ENCODE measurements around the gene ADIPOR2. TPM values are rescaled to one million over a fixed set of nuclear protein-coding genes. Genes with fewer than 3 reads are reported as not detected.

Gene ADIPOR2
- 35.5 and 36.2 TPM in 2 replicates for total RNA-seq

GRCh38 chr12:1690578-1691122, at the start of gene ADIPOR2:
Gene ADIPOR2, plus strand, starts transcription at chr12:1691070. Its CDS starts 63,274 bp downstream, at chr12:1754344.
- DNase-seq (ENCODE audit: low read depth in 2 of 2): peak; percentile 88 to 94

GRCh38 chr12:1642513-1642912, 48.4 kb upstream of the ADIPOR2 start:
- DNase-seq (ENCODE audit: low read depth in 2 of 2): no peak

- no peak for DNase-seq (ENCODE audit: low read depth in 2 of 2)
Observed at GRCh38 chr12:1643043-1643442, 47.8 kb upstream of the ADIPOR2 start.

- no peak for DNase-seq (ENCODE audit: low read depth in 2 of 2)
Observed at GRCh38 chr12:1643905-1644533, 46.9 kb upstream of the ADIPOR2 start.

GRCh38 chr12:1644534-1645438, 46.1 kb upstream of the ADIPOR2 start:
- DNase-seq (ENCODE audit: low read depth in 2 of 2): peak; percentile 67 to 76

GRCh38 chr12:1645819-1646218, 45.1 kb upstream of the ADIPOR2 start:
- no peak for DNase-seq (ENCODE audit: low read depth in 2 of 2)

GRCh38 chr12:1646569-1647284, 44.1 kb upstream of the ADIPOR2 start:
- DNase-seq (ENCODE audit: low read depth in 2 of 2): no peak

- DNase-seq (ENCODE audit: low read depth in 2 of 2): no peak
Observed at GRCh38 chr12:1647285-1647669, 43.6 kb upstream of the ADIPOR2 start.

- DNase-seq (ENCODE audit: low read depth in 2 of 2): no peak
Observed at GRCh38 chr12:1650260-1650977, 40.5 kb upstream of the ADIPOR2 start.

- DNase-seq (ENCODE audit: low read depth in 2 of 2): no peak
Observed at GRCh38 chr12:1650978-1651361, 39.9 kb upstream of the ADIPOR2 start.

GRCh38 chr12:1651946-1652345, 38.9 kb upstream of the ADIPOR2 start:
- no peak for DNase-seq (ENCODE audit: low read depth in 2 of 2)

GRCh38 chr12:1655225-1655788, 35.6 kb upstream of the ADIPOR2 start:
- DNase-seq (ENCODE audit: low read depth in 2 of 2): no peak

- DNase-seq (ENCODE audit: low read depth in 2 of 2): no peak
Observed at GRCh38 chr12:1656902-1657301, 34.0 kb upstream of the ADIPOR2 start.

GRCh38 chr12:1657688-1658087, 33.2 kb upstream of the ADIPOR2 start:
- DNase-seq (ENCODE audit: low read depth in 2 of 2): no peak

- DNase-seq (ENCODE audit: low read depth in 2 of 2): no peak
Observed at GRCh38 chr12:1660304-1661187, 30.3 kb upstream of the ADIPOR2 start.

- DNase-seq (ENCODE audit: low read depth in 2 of 2): peak; percentile 76 to 95
Observed at GRCh38 chr12:1661553-1662335, 29.1 kb upstream of the ADIPOR2 start.

GRCh38 chr12:1662761-1663439, 28.0 kb upstream of the ADIPOR2 start:
- peak in 1 of 2 donors; percentile 32 for DNase-seq (ENCODE audit: low read depth in 2 of 2)

GRCh38 chr12:1663440-1664132, 27.3 kb upstream of the ADIPOR2 start:
- DNase-seq (ENCODE audit: low read depth in 2 of 2): no peak

Data from dermis microvascular lymphatic vessel endothelial cell (primary cell).